T-helper 17 cell (primary cell): ENCODE results near the gene GRM8. TPM values are rescaled to one million over a fixed set of nuclear protein-coding genes. Genes with fewer than 3 reads are reported as not detected.

Experiments
- ATAC-seq: fragments of 150-1000 bp; cut with Tn5 transposase; 2 replicates; pipeline ENCODE4 v1.10.0; 2021; ENCODE audit warnings: mild to moderate bottlenecking, moderate library complexity
- DNase-seq, 3 donors: peaks; one replicate each; pipeline versions ENCODE4 v3.0.0 to v3.0.0-alpha.2; 2020 to 2021
- H3K9me3 ChIP-seq: one replicate; pipeline ENCODE4 v1.7.0; 2013; ENCODE audit warnings: low read length, mild to moderate bottlenecking; ENCODE audit not compliant: control insufficient read depth, poor library complexity, severe bottlenecking
- H3K27ac Mint-ChIP-seq: one replicate; pipeline ENCODE4 v1.8.0; 2022; ENCODE audit warnings: mild to moderate bottlenecking, moderate library complexity, mixed read lengths
- H3K27me3 Mint-ChIP-seq: one replicate; pipeline ENCODE4 v1.8.0; 2022; ENCODE audit warnings: mixed read lengths
- H3K36me3 Mint-ChIP-seq: one replicate; pipeline ENCODE4 v1.8.0; 2022; ENCODE audit warnings: low read depth, mixed read lengths
- H3K4me1 Mint-ChIP-seq: one replicate; pipeline ENCODE4 v1.8.0; 2022; ENCODE audit warnings: mild to moderate bottlenecking, mixed read lengths
- H3K4me3 Mint-ChIP-seq: one replicate; pipeline ENCODE4 v1.8.0; 2022; ENCODE audit warnings: mild to moderate bottlenecking, moderate library complexity, mixed read lengths
- total RNA-seq, 4 donors: library from RNA in 2 of 4; stranded (reverse) in 2 of 4; gene quantifications; one replicate each; pipeline ENCODE4 v1.2.3 and lab custom pipeline; 2022 to 2026

GRM8 gene
- total RNA-seq (not detected), total RNA-seq (lab: John Stamatoyannopoulos, UW) (0.08 to 0.12 reads per million in 2 donors)

DNA sequence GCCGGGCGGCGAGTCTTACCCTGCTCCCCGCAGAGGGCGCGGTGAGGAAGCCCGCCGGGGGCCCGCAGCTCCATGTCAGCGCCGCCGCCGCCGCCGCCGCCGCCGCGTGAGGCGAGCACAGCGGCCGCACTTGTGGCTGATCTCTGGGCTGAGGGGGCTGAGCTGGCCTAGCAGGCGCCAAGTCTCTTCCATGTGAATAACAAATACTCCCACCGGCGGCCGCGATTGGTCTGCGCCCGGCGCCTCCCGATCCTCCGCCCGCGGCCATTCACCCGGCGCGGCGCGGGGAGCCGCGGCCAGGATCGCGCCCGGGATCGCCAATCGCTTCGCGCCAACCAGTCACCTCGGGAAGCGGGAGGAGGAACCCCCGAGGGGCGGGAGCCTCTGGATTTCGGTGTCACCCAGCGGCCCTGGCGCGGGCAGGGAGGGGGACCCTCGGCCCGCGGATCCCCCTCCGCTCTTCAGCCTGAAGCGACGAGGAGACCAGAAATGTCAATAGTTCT, at the start of gene GRM8:
Gene GRM8 (minus strand): TSS at position 164 of the 503 bp plus-strand sequence.
- H3K27me3 Mint-ChIP-seq = peaks cover 75% of the 10 kb centered on the region
- H3K9me3 ChIP-seq = no peaks in the 10 kb centered on the region
- DNase-seq = peak in 2 of 3 donors; percentile 9 to 12
- no peaks in the 10 kb centered on the region for H3K36me3 Mint-ChIP-seq
- H3K4me3 Mint-ChIP-seq = peak within 1 kb of the TSS; percentile 90
- ATAC-seq = peak; percentile 37
- H3K27ac Mint-ChIP-seq = peak within 1 kb of the TSS; percentile 8
- H3K4me1 Mint-ChIP-seq = peaks cover 20% of the 10 kb centered on the region

DNA sequence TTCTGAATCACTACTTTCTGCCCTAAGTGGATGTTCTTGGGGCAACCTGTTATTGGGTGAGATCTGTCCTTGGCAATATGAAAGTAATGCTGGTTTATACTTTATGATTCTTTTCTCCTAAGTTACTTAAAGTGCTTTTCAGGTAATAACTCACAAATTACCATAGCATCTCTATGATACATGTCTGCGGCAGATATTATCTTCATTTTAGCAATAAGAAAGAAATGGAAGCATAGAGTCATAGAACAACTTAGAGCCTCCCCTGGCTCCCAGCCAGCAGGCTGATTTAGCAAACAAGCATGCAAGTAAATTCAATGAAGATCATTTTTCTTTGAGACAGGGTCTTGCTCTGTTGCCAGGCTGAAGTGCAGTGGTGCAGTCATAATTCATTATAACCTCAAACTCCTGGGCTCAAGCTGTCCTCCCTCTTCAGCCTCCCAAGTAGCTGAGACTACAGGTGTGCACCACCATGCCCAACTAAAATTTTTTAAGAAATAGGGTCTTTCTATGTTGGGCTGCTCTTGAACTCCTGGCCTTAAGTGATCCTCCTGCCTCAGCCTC, 38.1 kb upstream of the GRM8 start:
- Mint-ChIP-seq H3K27ac (no peak overlapping the region), H3K4me3 (no peak overlapping the region), H3K36me3 (no peaks in the 10 kb centered on the region), H3K27me3 (peaks cover 55% of the 10 kb centered on the region), H3K4me1 (no peaks in the 10 kb centered on the region)
- no peaks in the 10 kb centered on the region for H3K9me3 ChIP-seq
- no peak for ATAC-seq
- DNase-seq = no peak

DNA sequence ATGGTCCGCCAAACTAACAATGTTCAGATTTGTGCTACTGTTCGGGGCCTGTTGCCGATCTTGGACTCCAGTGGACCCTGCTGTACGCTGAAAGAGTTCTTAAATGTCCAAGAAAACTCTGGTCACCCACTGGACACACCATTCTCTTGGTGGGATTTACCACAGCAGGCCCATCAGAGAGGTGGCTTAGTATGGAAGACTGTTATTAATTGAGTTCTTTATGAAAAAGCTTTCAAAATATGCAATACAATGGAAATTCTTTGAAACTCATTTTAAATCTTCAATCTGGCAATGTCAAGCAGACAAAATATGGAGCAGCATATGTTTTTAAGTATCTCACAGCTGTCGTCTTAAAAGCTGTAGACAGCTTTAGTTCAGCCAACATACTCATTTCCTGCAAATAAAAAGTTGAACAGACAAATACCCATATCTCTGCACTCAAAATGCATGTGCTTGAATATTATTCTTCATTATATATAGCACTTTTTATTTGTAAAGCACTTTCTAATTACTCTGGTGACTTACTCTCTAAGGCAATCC, 37.4 kb upstream of the GRM8 start:
- Mint-ChIP-seq H3K4me3 (no peak overlapping the region), H3K27me3 (peaks cover 50% of the 10 kb centered on the region), H3K27ac (no peak overlapping the region), H3K4me1 (no peaks in the 10 kb centered on the region), H3K36me3 (no peaks in the 10 kb centered on the region)
- ATAC-seq = no peak
- no peaks in the 10 kb centered on the region for H3K9me3 ChIP-seq
- DNase-seq = no peak

DNA sequence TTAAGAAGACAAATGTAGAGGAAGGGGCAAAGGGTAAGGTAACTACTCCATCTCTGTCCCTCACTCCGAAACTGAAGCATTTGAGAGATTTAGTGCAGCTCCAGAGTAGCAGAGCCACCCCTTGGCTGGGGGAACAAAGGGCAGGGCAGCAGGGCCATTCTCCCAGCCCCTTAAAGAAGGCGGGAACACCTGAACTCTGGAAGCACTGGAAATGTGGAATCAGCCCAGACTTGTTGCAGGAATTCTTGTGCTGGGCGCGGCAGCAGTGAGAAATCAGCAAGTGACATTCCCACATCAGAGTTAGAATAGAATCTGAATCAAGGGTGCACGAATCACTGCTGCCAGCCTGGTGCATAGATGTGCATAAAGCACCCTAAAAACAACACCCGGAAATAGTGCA, 34.4 kb upstream of the GRM8 start:
- no peak overlapping the region for H3K27ac Mint-ChIP-seq
- H3K36me3 Mint-ChIP-seq = no peaks in the 10 kb centered on the region
- H3K4me3 Mint-ChIP-seq = no peak overlapping the region
- no peak for ATAC-seq
- peaks cover 23% of the 10 kb centered on the region for H3K27me3 Mint-ChIP-seq
- H3K4me1 Mint-ChIP-seq = no peaks in the 10 kb centered on the region
- H3K9me3 ChIP-seq = no peaks in the 10 kb centered on the region
- no peak for DNase-seq

DNA sequence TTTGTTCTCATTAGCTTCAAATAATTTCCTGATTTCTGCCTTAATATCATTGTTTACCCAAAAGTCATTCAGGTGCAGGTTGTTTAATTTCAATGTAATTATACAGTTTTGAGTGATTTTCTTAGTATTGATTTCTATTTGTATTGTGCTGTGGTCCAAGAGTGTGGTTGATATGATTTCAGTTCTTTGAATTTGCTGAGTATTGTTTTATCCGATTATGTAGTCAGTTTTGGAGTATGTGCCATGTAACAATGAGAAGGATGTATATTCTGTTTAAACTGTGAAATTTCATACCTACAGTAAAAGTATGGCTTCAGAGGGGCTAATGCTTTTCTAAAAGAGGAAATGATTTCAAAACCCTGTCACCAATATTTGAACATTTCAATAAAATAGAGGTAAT, 17.4 kb upstream of the GRM8 start:
- H3K27me3 Mint-ChIP-seq = peaks cover 32% of the 10 kb centered on the region
- H3K4me3 Mint-ChIP-seq = no peak overlapping the region
- no peaks in the 10 kb centered on the region for H3K9me3 ChIP-seq
- no peak for ATAC-seq
- H3K36me3 Mint-ChIP-seq = no peaks in the 10 kb centered on the region
- no peaks in the 10 kb centered on the region for H3K4me1 Mint-ChIP-seq
- no peak overlapping the region for H3K27ac Mint-ChIP-seq
- no peak for DNase-seq

DNA sequence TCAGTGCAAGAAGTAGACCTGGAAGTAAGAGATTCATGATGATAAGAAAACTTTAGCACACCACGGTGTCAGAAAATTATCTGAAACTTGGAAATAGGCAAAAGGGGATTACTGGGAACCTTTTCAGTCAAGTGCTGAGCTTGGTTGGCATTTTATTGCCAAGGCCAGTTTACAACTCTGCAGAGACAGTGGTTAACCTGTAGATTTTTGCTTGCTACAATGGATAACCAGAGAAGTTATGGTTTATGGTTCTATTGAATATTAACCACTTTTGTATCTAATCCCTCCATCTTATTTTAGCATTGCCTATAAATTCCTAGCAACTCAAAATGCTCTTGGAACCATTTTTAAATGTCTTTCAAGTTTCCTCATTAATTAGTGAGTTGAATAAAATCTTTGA, 13.3 kb upstream of the GRM8 start:
- Mint-ChIP-seq H3K27me3 (peaks cover 32% of the 10 kb centered on the region), H3K4me3 (no peak overlapping the region), H3K36me3 (no peaks in the 10 kb centered on the region), H3K27ac (no peak overlapping the region), H3K4me1 (no peaks in the 10 kb centered on the region)
- ATAC-seq = no peak
- DNase-seq = no peak
- H3K9me3 ChIP-seq = peaks cover 3% of the 10 kb centered on the region

DNA sequence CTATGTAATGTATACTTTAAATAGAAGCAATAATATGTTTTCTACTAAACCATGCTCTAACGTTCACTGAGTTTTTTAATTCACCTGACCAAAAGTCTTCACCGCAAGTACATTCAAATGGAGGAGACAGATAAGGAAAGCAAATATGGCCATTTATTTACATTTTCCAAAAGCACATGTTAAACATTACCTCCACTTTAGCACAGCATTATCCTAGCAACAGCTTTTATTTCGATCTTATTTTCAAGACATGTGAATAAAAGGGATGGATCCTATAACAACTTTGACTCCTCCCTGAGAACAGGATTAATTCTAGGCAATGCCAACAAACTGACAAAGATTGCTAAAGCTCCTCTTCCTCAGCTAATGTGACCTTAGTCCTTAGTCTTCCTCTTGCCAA, 11.5 kb upstream of the GRM8 start:
- H3K27ac Mint-ChIP-seq = no peak overlapping the region
- DNase-seq (no peak), ATAC-seq (no peak)
- H3K4me3 Mint-ChIP-seq = no peak overlapping the region
- peaks cover 3% of the 10 kb centered on the region for H3K9me3 ChIP-seq
- no peaks in the 10 kb centered on the region for H3K36me3 Mint-ChIP-seq
- H3K4me1 Mint-ChIP-seq = no peaks in the 10 kb centered on the region
- peaks cover 20% of the 10 kb centered on the region for H3K27me3 Mint-ChIP-seq

DNA sequence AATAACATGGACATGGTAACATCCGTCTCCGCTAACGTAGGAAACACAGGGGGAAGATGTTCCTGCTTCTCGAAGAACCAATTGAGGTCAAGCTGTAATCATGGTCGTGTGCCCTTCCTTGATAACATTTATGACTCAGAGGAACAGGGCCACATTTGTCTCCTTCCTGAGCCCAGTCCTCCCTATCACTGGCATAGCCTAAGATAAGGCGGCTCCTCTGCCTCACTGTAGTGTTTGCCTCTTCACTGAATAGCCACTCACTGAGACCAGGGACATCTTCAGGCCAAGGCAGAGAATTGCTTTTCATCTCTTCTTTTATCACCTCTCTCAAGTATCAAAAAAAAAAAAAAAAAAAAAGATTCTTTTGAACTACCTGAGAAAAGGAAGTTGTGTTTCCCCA, 5.4 kb upstream of the GRM8 start:
- peaks cover 3% of the 10 kb centered on the region for H3K9me3 ChIP-seq
- Mint-ChIP-seq H3K36me3 (no peaks in the 10 kb centered on the region), H3K27ac (no peak overlapping the region), H3K4me3 (no peak overlapping the region), H3K4me1 (peaks cover 3% of the 10 kb centered on the region), H3K27me3 (peaks cover 56% of the 10 kb centered on the region)
- DNase-seq = no peak
- no peak for ATAC-seq

DNA sequence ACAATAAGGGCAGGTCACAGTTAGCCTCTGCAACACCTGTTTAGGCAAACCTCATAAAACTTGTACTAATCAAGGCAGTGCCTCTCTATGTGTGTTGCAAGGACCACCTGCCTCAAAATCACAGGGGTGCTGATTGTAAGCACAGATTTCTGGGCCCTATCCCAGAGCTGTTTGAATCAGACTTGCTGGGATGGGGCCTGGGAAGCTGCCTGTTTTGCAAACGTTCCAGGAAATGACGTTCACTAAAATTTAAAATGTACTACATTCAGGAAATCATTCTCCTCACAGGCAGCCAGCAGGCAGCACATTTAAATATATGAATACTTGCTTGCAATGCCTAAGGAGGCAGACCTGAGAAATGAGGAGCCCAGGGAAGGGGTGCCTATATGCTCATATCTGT, 4.3 kb upstream of the GRM8 start:
- Mint-ChIP-seq H3K4me3 (no peak overlapping the region), H3K36me3 (no peaks in the 10 kb centered on the region), H3K27me3 (peaks cover 60% of the 10 kb centered on the region), H3K4me1 (peaks cover 8% of the 10 kb centered on the region), H3K27ac (no peak overlapping the region)
- DNase-seq (no peak), ATAC-seq (no peak)
- H3K9me3 ChIP-seq = no peaks in the 10 kb centered on the region

DNA sequence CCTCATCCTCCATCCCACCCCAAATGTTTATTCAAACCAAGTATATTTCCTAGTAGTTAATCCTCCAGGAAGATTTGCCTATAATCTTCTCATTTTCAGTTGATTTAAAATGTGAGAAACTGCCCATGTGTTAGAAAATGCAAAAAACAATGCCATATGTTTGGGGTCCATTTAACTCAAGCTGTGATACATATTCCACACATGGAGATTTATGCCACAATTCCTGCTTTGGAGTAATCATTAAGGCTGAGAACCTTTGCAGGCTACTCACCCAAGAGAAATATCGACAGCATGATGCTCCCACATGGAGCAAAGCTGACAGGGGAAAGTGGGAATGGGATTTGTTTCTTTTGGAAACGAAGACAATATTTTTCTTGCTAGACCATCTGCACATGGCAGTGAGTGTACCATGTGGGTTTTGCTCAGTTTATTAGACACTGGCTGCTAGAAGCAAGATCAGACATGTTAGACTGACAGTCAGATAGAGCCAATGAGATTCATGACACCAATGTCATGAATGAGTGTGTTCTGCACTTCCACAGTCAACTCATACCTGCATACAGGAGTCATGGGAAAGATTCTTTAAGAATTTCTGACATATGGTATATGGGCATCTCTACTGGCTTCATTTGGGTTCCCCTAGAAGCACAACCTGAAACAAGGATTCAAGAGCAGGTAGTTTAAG, 3.4 kb upstream of the GRM8 start:
- H3K9me3 ChIP-seq = no peaks in the 10 kb centered on the region
- Mint-ChIP-seq H3K4me3 (no peak overlapping the region), H3K4me1 (peaks cover 12% of the 10 kb centered on the region), H3K27ac (no peak overlapping the region), H3K36me3 (no peaks in the 10 kb centered on the region), H3K27me3 (peaks cover 56% of the 10 kb centered on the region)
- no peak for ATAC-seq
- DNase-seq = no peak

DNA sequence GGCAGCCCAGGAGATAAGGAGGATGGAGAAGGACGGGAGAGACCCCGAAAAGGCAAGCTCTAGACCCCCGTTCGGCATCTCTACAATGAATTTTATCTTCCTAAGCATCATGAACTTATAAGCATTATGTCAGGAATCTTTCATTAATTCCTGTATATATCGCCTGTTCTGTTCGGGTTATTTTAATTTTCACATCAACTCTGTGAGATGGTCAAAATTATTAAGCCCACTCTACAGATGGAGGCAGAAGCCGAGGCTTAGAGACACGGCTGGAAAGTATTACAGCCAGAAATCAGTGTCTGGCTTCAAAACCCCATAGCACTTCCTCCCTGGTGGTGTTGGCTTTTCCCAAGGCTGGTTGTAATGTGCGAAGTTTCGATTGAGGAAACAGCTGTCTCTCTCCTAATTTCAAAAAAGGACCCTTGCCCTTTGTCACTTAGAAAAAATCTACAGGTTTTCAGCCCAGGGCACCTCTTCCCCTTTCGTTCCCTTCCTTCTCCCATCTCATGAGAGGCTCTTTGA, 1.5 kb upstream of the GRM8 start:
- DNase-seq = no peak
- peaks cover 21% of the 10 kb centered on the region for H3K4me1 Mint-ChIP-seq
- H3K9me3 ChIP-seq = no peaks in the 10 kb centered on the region
- H3K27ac Mint-ChIP-seq = no peak overlapping the region
- no peaks in the 10 kb centered on the region for H3K36me3 Mint-ChIP-seq
- peaks cover 71% of the 10 kb centered on the region for H3K27me3 Mint-ChIP-seq
- ATAC-seq = no peak
- peak overlapping the region; percentile 90 for H3K4me3 Mint-ChIP-seq

DNA sequence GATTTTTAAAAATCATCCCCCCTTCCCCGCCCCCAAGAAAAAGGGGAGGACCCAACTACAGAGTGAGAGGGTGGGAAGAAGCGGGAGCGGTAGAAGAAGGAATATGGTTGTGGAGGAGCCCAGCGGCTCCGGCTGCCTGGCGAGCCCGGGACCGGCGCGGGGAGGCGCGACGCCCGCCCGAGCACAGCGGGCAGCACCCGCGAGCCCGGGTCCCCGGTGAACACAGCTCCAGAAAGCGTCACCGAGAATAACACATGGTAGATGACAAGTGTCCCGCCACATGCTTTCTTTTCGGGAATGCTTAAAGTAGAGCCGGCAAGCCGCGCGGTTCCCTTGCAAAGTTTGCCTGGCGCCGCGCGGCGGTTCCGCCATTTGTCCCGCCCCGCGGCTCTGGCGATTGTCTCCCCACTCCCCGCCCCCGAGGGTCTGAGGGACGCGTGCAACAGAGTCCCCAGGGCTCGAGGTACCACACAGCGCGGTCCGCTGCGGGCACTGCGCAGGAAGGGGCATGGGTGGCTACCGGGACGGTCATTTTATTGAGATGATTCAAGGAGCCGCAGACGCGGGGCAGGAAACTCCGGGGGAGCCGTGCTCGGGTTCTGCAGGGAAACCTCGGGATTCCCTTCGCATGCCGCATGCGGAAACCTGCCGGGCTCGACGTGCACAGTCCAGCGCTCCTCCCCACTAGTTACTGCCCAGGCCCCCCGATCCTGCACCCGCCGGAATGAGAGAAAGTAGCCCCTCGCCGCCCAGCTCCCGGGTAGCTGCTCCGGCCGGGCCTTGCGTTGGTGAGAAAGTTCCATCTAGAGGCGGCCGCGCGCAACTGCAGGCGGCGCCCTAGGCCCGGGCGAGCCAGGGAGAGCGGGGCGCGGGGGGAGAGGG, 781 bp upstream of the GRM8 start:
- H3K36me3 Mint-ChIP-seq = no peaks in the 10 kb centered on the region
- H3K27me3 Mint-ChIP-seq = peaks cover 75% of the 10 kb centered on the region
- peaks cover 22% of the 10 kb centered on the region for H3K4me1 Mint-ChIP-seq
- no peak overlapping the region for H3K27ac Mint-ChIP-seq
- DNase-seq = peak; percentile 38 to 48 (median 40)
- ATAC-seq = peak; percentile 84
- no peaks in the 10 kb centered on the region for H3K9me3 ChIP-seq
- H3K4me3 Mint-ChIP-seq = peak overlapping the region; percentile 90

DNA sequence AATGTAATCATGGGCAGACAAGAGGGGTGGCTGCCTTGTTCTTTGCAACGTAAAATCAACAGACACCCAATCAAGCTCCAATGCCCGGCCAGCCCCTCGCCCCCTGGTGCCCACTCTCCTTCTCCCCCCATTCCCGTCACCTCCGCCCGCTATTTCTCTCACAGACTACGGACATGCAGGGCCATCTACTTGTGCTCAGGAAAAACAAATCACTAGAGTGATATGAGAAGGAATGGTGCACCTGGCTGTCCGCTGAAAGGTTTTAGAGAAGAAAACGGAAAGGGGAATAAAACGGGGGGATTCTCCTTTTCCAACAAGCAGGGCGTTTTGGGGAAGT, 396 bp downstream of the GRM8 start:
- DNase-seq (no peak), ATAC-seq (no peak)
- no peaks in the 10 kb centered on the region for H3K9me3 ChIP-seq
- Mint-ChIP-seq H3K4me1 (peaks cover 20% of the 10 kb centered on the region), H3K27me3 (peaks cover 75% of the 10 kb centered on the region), H3K4me3 (peak overlapping the region; percentile 89), H3K36me3 (no peaks in the 10 kb centered on the region), H3K27ac (peak overlapping the region; percentile 8)
